Stomach smooth muscle (tissue), 2 donors: ENCODE measurements around the gene S100A16.
A peak's percentile ranks its signal among the peaks of the same experiment; 100 is the strongest.
"Not testable (repeated sequence)": the region's sequence is repeated elsewhere in the genome, so short reads cannot be mapped to it uniquely, and the experiment has no call there.

ENCODE experiments used
- H3K27ac ChIP-seq: one replicate; pipeline ENCODE4 v1.7.0; 2013; ENCODE audit warnings: mild to moderate bottlenecking, low read length, inconsistent platforms
- H3K27me3 ChIP-seq, 2 donors: one replicate each; pipeline ENCODE4 v1.7.0; 2013; ENCODE audit warnings: low read length in 2 of 2; ENCODE audit not compliant: insufficient read depth in 2 of 2, control insufficient read depth in 1 of 2
- H3K36me3 ChIP-seq, 2 donors: one replicate each; pipeline ENCODE4 v1.7.0; 2013; ENCODE audit warnings: low read length in 2 of 2; ENCODE audit not compliant: control insufficient read depth in 2 of 2, insufficient read depth in 2 of 2
- H3K4me1 ChIP-seq: one replicate; pipeline ENCODE4 v1.7.0; 2013; ENCODE audit warnings: low read length; ENCODE audit not compliant: control insufficient read depth, insufficient read depth
- H3K4me3 ChIP-seq, 2 donors: one replicate each; pipeline ENCODE4 v1.7.0; 2013; ENCODE audit warnings: low read length in 2 of 2
- H3K9ac ChIP-seq, 2 donors: one replicate each; pipeline ENCODE4 v1.7.0; 2013; ENCODE audit warnings: low read length in 2 of 2, mild to moderate bottlenecking in 1 of 2
- H3K9me3 ChIP-seq, 2 donors: one replicate each; pipeline ENCODE4 v1.7.0; 2013; ENCODE audit warnings: low read length in 2 of 2; ENCODE audit not compliant: control insufficient read depth in 2 of 2
- donor health status: healthy.
- donor health status: Pancreatic carcinoma.

S100A16 gene

GRCh38 chr1:153608089-153608682 is 4.8 kb downstream of the S100A16 start:
- Histone ChIP-seq H3K36me3 (peaks cover 13 to 17% of the 10 kb centered on the region in 2 donors), H3K27me3 (no peaks in the 10 kb centered on the region), H3K4me3 (peak overlapping the region in 1 of 2 donors; percentile 64), H3K27ac (peak overlapping the region; percentile 58), H3K9me3 (no peaks in the 10 kb centered on the region), H3K4me1 (peaks cover 48% of the 10 kb centered on the region), H3K9ac (peak overlapping the region; percentile 30 to 60)

- Histone ChIP-seq H3K4me1 (peaks cover 45% of the 10 kb centered on the region), H3K36me3 (peaks cover 13 to 17% of the 10 kb centered on the region in 2 donors), H3K4me3 (no peak overlapping the region), H3K9ac (no peak overlapping the region), H3K27ac (no peak overlapping the region), H3K9me3 (no peaks in the 10 kb centered on the region), H3K27me3 (no peaks in the 10 kb centered on the region)
These were observed 5.6 kb downstream of the S100A16 start for GRCh38 chr1:153607381-153607780.

- Histone ChIP-seq H3K9me3 (no peaks in the 10 kb centered on the region), H3K27ac (no peak overlapping the region), H3K4me1 (peaks cover 34% of the 10 kb centered on the region), H3K4me3 (no peak overlapping the region), H3K36me3 (peaks cover 13 to 17% of the 10 kb centered on the region in 2 donors), H3K27me3 (no peaks in the 10 kb centered on the region), H3K9ac (no peak overlapping the region)
These were observed 6.7 kb downstream of the S100A16 start for GRCh38 chr1:153606194-153606593.

GRCh38 chr1:153602749-153603148 is 10.2 kb downstream of the S100A16 start:
- no peaks in the 10 kb centered on the region for H3K9me3 ChIP-seq
- no peak overlapping the region for H3K9ac ChIP-seq
- H3K27ac ChIP-seq, result no peak overlapping the region
- peaks cover 12 to 16% of the 10 kb centered on the region in 2 donors for H3K36me3 ChIP-seq
- H3K4me1 ChIP-seq, result peaks cover 3% of the 10 kb centered on the region
- H3K27me3 ChIP-seq, result no peaks in the 10 kb centered on the region
- no peak overlapping the region for H3K4me3 ChIP-seq

GRCh38 chr1:153599847-153600246 is 13.1 kb downstream of the S100A16 start:
- H3K4me1 ChIP-seq, result no peaks in the 10 kb centered on the region
- H3K36me3 ChIP-seq, result no peaks in the 10 kb centered on the region
- H3K4me3 ChIP-seq, result no peak overlapping the region
- H3K9ac ChIP-seq, result no peak overlapping the region
- H3K9me3 ChIP-seq, result no peaks in the 10 kb centered on the region
- no peak overlapping the region for H3K27ac ChIP-seq
- no peaks in the 10 kb centered on the region for H3K27me3 ChIP-seq

- Histone ChIP-seq H3K27me3 (no peaks in the 10 kb centered on the region), H3K27ac (no peak overlapping the region), H3K36me3 (no peaks in the 10 kb centered on the region), H3K9ac (no peak overlapping the region), H3K9me3 (no peaks in the 10 kb centered on the region), H3K4me1 (no peaks in the 10 kb centered on the region), H3K4me3 (no peak overlapping the region)
These were observed 14.4 kb downstream of the S100A16 start for GRCh38 chr1:153598309-153599172.

- no peaks in the 10 kb centered on the region for H3K36me3 ChIP-seq
- no peak overlapping the region for H3K4me3 ChIP-seq
- no peaks in the 10 kb centered on the region for H3K27me3 ChIP-seq
- H3K4me1 ChIP-seq, result no peaks in the 10 kb centered on the region
- H3K9me3 ChIP-seq, result no peaks in the 10 kb centered on the region
- no peak overlapping the region for H3K27ac ChIP-seq
- no peak overlapping the region for H3K9ac ChIP-seq
These were observed 15.7 kb downstream of the S100A16 start for GRCh38 chr1:153597206-153597605.

- no peak overlapping the region for H3K9ac ChIP-seq
- H3K4me1 ChIP-seq, result no peaks in the 10 kb centered on the region
- H3K27ac ChIP-seq, result no peak overlapping the region
- H3K9me3 ChIP-seq, result no peaks in the 10 kb centered on the region
- no peak overlapping the region for H3K4me3 ChIP-seq
- H3K27me3 ChIP-seq, result no peaks in the 10 kb centered on the region
- peaks cover 0 to 2% of the 10 kb centered on the region in 2 donors for H3K36me3 ChIP-seq
These were observed 20.2 kb downstream of the S100A16 start for GRCh38 chr1:153592748-153593147.

GRCh38 chr1:153588482-153588881 is 24.5 kb downstream of the S100A16 start:
- no peaks in the 10 kb centered on the region for H3K9me3 ChIP-seq
- no peak overlapping the region for H3K4me3 ChIP-seq
- no peaks in the 10 kb centered on the region for H3K4me1 ChIP-seq
- no peak overlapping the region for H3K9ac ChIP-seq
- peaks cover 0 to 2% of the 10 kb centered on the region in 2 donors for H3K36me3 ChIP-seq
- no peak overlapping the region for H3K27ac ChIP-seq
- H3K27me3 ChIP-seq, result no peaks in the 10 kb centered on the region

GRCh38 chr1:153588033-153588432 is 24.9 kb downstream of the S100A16 start:
- not testable (repeated sequence) for H3K4me3 ChIP-seq, H3K27me3 ChIP-seq, H3K4me1 ChIP-seq, H3K27ac ChIP-seq, H3K36me3 ChIP-seq, H3K9me3 ChIP-seq, H3K9ac ChIP-seq

GRCh38 chr1:153587314-153587713 is 25.6 kb downstream of the S100A16 start:
- Histone ChIP-seq H3K36me3 (peaks cover 0 to 2% of the 10 kb centered on the region in 2 donors), H3K4me3 (no peak overlapping the region), H3K4me1 (no peaks in the 10 kb centered on the region), H3K9me3 (no peaks in the 10 kb centered on the region), H3K27me3 (no peaks in the 10 kb centered on the region), H3K9ac (no peak overlapping the region), H3K27ac (no peak overlapping the region)
